Body of pancreas (tissue), 4 donors: ENCODE measurements around the gene PDGFA. TPM values are rescaled to one million over a fixed set of nuclear protein-coding genes. Genes with fewer than 3 reads are reported as not detected.

ENCODE experiments used
- ATAC-seq: fragments of 150-250 bp; one replicate; pipeline ENCODE4 v1.9.1; 2016
- DNase-seq, 4 donors: peaks; one replicate each; pipeline ENCODE4 v3.0.0-alpha.2; 2019
- H3K27ac ChIP-seq, 4 donors: fragments of 200-600 bp; sonication (generic); 1 replicate in 3 of 4; 2 replicates in 1 of 4; pipeline versions ENCODE4 v1.5.1 to v1.6.1; 2016 to 2019; ENCODE audit warnings: mild to moderate bottlenecking in 1 of 4, mixed read lengths in 1 of 4, moderate library complexity in 1 of 4
- H3K27me3 ChIP-seq, 2 donors: fragments of 200-600 bp; sonication (generic); one replicate each; pipeline ENCODE4 v1.6.0; 2016; ENCODE audit warnings: mild to moderate bottlenecking in 1 of 2
- H3K36me3 ChIP-seq, 2 donors: fragments of 200-600 bp; sonication (generic); replicated peaks in 1 of 2; 2 replicates each; pipeline ENCODE4 v1.5.1; 2016; ENCODE audit warnings: low read depth in 2 of 2; ENCODE audit not compliant: insufficient read depth in 1 of 2
- H3K4me1 ChIP-seq: fragments of 200-600 bp; sonication (generic); one replicate; pipeline ENCODE4 v1.6.0; 2016
- H3K4me3 ChIP-seq, 2 donors: fragments of 200-600 bp; sonication (generic); 1 replicate in 1 of 2; 2 replicates in 1 of 2; pipeline ENCODE4 v1.5.1; 2016 to 2019
- H3K9me3 ChIP-seq, 3 donors: fragments of 200-600 bp; sonication (generic); 1 replicate in 2 of 3; 2 replicates in 1 of 3; pipeline ENCODE4 v1.5.1; 2016
- POLR2A ChIP-seq, 3 donors: fragments of 450-650 bp; IDR thresholded peaks; one replicate each; pipeline ENCODE4 v1.6.1; 2016; ENCODE audit warnings: antibody characterized with exemption in 3 of 3, mild to moderate bottlenecking in 2 of 3
- WGBS, 2 donors: methylation state at CpG; one replicate each; pipeline ENCODE4 v1.1.5; 2017; 5-methylcytosine and 5-hydroxymethylcytosine counted together
- intact Hi-C: fragments of 100-400 bp; cut with DNase I; formaldehyde crosslinking; loops from one replicate; pipeline ENCODE4 v1.15.1; 2023
- total RNA-seq, 2 donors: library from RNA; depleted of rRNA; stranded (reverse); fragments of >200 nt; gene quantifications; one replicate each; pipeline ENCODE4 v1.1.0, GENCODE V29; 2016
- TF ChIP-seq, protein P1 (sequence below), 7 experiments: fragments of 450-650 bp in 4 of 7; fragments of 200-600 bp in 3 of 7; sonication (generic) in 3 of 7; IDR thresholded peaks; one replicate each; pipeline ENCODE4 v1.5.1; 2016 to 2019; ENCODE audit warnings: antibody characterized with exemption in 7 of 7

PDGFA gene
- total RNA-seq, 2 donors from 2014 or later, result 58.6 to 59.3 TPM

DNA sequence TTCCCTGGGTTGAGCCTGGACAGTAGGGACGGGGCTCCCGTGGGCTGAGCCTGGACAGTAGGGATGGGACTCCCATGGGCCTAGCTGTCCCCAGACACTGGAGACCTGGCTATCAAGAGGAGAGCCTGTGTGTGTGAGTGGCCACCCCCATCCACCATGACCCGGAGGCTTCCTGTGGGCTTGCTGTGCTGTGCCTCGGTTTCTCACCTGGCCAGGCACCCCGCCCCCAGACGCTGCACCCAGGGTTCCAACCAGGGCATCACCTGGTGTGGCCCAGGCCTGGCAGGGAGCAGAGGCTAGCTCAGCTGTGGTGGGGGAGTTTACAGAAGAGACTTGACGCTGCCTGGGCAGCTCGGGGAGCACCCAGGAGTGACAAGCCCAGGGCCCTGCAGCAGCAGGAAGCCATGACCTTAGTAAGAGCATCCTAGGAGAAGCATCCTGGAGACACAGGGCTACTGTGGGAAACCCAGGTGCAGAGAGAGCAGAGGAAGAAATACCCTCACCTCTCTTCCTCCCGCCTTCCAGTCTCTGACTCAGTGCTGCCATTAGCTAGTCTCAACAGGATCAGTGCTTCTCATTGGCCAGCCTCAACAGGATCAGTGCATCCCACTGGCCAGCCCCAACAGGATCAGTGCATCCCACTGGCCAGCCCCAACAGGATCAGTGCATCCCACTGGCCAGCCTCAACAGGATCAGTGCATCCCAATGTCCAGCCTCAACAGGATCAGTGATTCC, 61.0 kb downstream of the PDGFA start:
- ATAC-seq (no peak), DNase-seq (no peak)
- no peak for TF ChIP-seq POLR2A (IDR thresholded peaks at IDR 0.05)
- TF ChIP-seq, protein P1, sequence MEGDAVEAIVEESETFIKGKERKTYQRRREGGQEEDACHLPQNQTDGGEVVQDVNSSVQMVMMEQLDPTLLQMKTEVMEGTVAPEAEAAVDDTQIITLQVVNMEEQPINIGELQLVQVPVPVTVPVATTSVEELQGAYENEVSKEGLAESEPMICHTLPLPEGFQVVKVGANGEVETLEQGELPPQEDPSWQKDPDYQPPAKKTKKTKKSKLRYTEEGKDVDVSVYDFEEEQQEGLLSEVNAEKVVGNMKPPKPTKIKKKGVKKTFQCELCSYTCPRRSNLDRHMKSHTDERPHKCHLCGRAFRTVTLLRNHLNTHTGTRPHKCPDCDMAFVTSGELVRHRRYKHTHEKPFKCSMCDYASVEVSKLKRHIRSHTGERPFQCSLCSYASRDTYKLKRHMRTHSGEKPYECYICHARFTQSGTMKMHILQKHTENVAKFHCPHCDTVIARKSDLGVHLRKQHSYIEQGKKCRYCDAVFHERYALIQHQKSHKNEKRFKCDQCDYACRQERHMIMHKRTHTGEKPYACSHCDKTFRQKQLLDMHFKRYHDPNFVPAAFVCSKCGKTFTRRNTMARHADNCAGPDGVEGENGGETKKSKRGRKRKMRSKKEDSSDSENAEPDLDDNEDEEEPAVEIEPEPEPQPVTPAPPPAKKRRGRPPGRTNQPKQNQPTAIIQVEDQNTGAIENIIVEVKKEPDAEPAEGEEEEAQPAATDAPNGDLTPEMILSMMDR (IDR thresholded peaks at IDR 0.05), result no peak
- Histone ChIP-seq H3K27me3 (no peaks in the 10 kb centered on the region), H3K9me3 (no peaks in the 10 kb centered on the region), H3K4me1 (peaks cover 18% of the 10 kb centered on the region), H3K4me3 (no peak overlapping the region), H3K27ac (no peak overlapping the region), H3K36me3 (no peaks in the 10 kb centered on the region)
- 97 to 100% methylated on average over 3 to 7 of the region's 9 CpGs for WGBS, 2 donors
- intact Hi-C loops, result no loop called here

DNA sequence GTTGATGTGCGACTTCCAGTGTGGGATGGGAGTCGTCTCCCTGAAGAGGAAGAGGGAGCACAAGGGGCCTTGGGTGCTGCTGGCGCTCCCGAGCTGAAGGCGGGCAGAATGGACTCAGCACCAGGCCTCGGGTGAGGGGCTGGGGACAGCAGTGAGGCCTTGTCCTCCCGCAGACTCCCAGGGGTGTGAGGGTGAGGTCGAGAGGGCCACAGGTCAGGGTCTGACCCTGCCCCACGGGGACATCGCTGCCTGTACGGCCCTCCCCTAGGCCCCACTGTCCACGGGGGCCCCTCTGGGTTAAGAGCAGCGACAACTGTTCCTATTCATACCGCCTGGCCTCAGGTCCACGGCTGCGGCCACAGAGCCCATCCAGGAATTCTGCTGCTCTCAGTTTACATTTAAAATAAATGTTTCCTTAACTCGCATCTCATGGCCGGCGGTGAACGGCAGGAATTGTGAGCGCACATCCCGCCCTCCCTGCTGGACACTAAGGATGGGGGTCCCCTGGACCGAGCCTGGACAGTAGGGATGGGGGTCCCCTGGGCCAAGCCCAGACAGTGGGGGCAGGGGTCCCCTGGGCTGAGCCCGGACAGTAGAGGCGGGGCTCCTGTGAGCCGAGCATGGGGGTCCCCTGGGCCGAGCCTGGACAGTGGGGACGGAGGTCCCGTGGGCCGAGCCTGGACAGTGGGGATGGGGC, 61.7 kb downstream of the PDGFA start:
- DNase-seq (peak in 1 of 4 donors; percentile 4), ATAC-seq (no peak)
- Histone ChIP-seq H3K4me3 (no peak overlapping the region), H3K27me3 (no peaks in the 10 kb centered on the region), H3K27ac (no peak overlapping the region), H3K36me3 (no peaks in the 10 kb centered on the region), H3K9me3 (no peaks in the 10 kb centered on the region), H3K4me1 (peaks cover 18% of the 10 kb centered on the region)
- TF ChIP-seq, protein P1 (IDR thresholded peaks at IDR 0.05), result no peak
- no peak for TF ChIP-seq POLR2A (IDR thresholded peaks at IDR 0.05)
- WGBS, 2 donors, result 87 to 91% methylated on average over 17 to 26 of the region's 30 CpGs
- intact Hi-C loops, result no loop called here

DNA sequence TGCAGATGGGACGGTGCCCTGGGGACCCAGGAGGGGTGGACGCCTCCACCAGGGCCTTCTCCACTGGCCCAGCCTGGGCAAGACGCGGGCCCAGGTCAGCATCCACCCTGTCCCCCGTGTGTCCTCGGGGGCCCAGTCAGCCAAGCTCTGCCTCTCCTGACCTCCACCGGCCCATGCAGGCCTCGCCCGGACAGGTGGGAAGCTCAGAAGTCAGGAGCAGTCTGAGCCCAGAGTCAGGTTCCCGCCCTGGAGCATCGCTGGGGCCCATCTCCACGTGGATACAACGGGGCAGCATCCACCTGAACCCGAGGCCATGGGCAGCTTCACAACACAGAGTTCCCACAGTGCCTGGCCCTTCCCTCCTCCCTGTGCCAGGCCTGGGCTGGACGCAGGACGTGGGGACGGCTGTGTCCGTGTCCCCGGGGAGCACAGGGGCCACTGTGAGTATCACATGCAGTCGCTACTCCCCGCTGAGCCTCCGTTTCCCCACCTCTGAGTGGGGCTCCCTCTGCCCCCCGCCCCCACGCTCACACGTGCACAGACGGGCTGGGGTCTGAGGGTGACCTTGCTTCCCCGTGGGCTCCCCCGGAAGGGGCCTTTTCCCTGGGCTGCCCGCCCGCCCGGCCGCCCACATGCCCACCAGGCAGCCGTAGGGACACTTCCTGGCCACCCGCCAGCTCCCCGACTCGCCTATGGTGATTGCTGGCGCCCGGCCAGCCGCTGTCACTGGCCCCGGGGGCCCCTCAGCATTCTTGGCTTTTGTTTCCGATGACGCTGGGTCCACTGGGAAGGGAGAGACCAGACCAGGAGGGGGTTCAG, 64.3 kb downstream of the PDGFA start:
- ATAC-seq, result peak; percentile 25
- intact Hi-C loops, result no loop called here
- Histone ChIP-seq H3K27me3 (no peaks in the 10 kb centered on the region), H3K27ac (no peak overlapping the region), H3K9me3 (no peaks in the 10 kb centered on the region), H3K4me1 (peaks cover 14% of the 10 kb centered on the region), H3K36me3 (no peaks in the 10 kb centered on the region), H3K4me3 (no peak overlapping the region)
- peak; percentile 57 to 81 (median 68) for DNase-seq
- WGBS, 2 donors, result 0 to 46% methylated on average over 5 to 42 of the region's 42 CpGs
- TF ChIP-seq POLR2A (IDR thresholded peaks at IDR 0.05), result no peak
- TF ChIP-seq, protein P1 (IDR thresholded peaks at IDR 0.05), result no peak

DNA sequence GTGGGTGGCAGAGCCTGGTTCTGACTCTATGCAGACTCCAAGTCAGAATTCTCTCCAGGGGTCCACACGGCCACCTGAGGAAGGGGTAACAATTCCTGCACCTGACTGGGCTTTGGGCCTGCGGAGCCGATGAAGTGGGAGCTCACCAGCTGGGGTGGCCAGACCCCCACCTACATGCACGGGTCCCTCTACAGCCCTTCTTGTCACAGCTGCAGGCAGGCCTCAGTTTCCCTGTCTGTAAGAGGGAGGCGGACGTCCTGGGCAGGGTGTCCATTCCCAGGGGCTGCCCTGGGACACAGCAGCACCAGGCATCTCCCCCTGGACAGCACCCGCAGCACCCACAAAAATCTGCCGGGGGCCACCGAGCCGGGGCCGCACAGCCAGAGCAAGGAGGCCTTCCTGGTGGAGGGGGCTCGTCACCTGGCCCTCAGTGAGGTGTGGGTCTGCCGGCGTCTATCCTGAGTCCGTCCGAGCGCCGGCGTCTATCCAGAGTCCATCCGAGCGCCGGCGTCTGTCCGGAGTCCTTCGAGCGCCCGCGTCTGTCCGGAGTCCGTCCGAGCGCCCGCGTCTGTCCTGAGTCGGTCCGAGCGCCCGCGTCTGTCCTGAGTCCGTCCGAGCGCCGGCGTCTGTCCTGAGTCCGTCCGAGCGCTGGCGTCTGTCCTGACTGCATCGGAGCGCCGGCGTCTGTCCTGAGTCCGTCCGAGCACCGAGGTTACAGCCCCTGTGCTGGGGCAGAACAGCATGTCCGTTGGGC, 65.1 kb downstream of the PDGFA start:
- WGBS, 2 donors, result 87 to 92% methylated on average over 38 to 56 of the region's 56 CpGs
- DNase-seq, result no peak
- no peaks in the 10 kb centered on the region for H3K27me3 ChIP-seq

More for the DNA sequence above, 65.1 kb downstream of the PDGFA start:
- H3K9me3 ChIP-seq, result no peaks in the 10 kb centered on the region
- no peaks in the 10 kb centered on the region for H3K36me3 ChIP-seq
- TF ChIP-seq POLR2A (IDR thresholded peaks at IDR 0.05), result no peak
- TF ChIP-seq, protein P1 (IDR thresholded peaks at IDR 0.05), result no peak
- intact Hi-C loops, result no loop called here
- no peak overlapping the region for H3K4me3 ChIP-seq
- H3K27ac ChIP-seq, result no peak overlapping the region
- H3K4me1 ChIP-seq, result peaks cover 9% of the 10 kb centered on the region
- ATAC-seq, result no peak
